ENCODE results near the gene PPP1R1C.
"Not testable (repeated sequence)": the region's sequence is repeated elsewhere in the genome, so short reads cannot be mapped to it uniquely, and the experiment has no call there.

GRCh38 chr2:181955866-181956265, 29.8 kb upstream of the PPP1R1C start:
- TF ChIP-seq CTCF (conservative IDR thresholded peaks at IDR 0.05; ENCODE audit: low read length); EZH2phosphoT487 (IDR thresholded peaks at IDR 0.05; ENCODE audit: borderline replicate concordance, low read depth, low read length): not testable (repeated sequence)
